ENCODE measurements around the gene HHIPL1. TPM values are rescaled to one million over a fixed set of nuclear protein-coding genes. Genes with fewer than 3 reads are reported as not detected.

HHIPL1 gene
- total and polyA plus RNA-seq, 10 donors: 0.43 to 4.2 (median 2.7) TPM

- Histone ChIP-seq H3K27ac (no peak overlapping the region), H3K4me3 (no peak overlapping the region), H3K4me1 (peaks cover 0 to 3% (median 2%) of the 10 kb centered on the region in 6 donors), H3K27me3 (replicated peaks in 1 of 7) (peaks cover 0 to 4% (median 0%) of the 10 kb centered on the region in 7 donors), H3K9me3 (no peaks in the 10 kb centered on the region), H3K36me3 (no peaks in the 10 kb centered on the region)
- whole genome bisulfite sequencing, 5 donors: 61 to 71% (median 69%) methylated on average over 10 of the region's 10 CpGs
- TF ChIP-seq POLR2AphosphoS5 (IDR thresholded peaks at IDR 0.05) (no peak), CTCF (IDR thresholded peaks at IDR 0.05 in 8 of 11, conservative IDR thresholded peaks at IDR 0.05 in 3 of 11) (no peak), POLR2A (IDR thresholded peaks at IDR 0.05) (no peak)
- no peak for DNase-seq
- intact Hi-C loops (cut with DNase I; ENCODE audit: low total_unique reads): no loop called here
These were observed 11.0 kb upstream of the HHIPL1 start for GRCh38 chr14:99633918-99634317.

GRCh38 chr14:99634443-99634842 lies 10.5 kb upstream of the HHIPL1 start:
- WGBS, 5 donors: 63 to 82% (median 75%) methylated on average over 10 of the region's 10 CpGs
- intact Hi-C loops (cut with DNase I; ENCODE audit: low total_unique reads): no loop called here
- Histone ChIP-seq H3K36me3 (no peaks in the 10 kb centered on the region), H3K4me3 (no peak overlapping the region), H3K9me3 (no peaks in the 10 kb centered on the region), H3K27me3 (replicated peaks in 1 of 7) (no peaks in the 10 kb centered on the region), H3K27ac (no peak overlapping the region), H3K4me1 (no peaks in the 10 kb centered on the region)
- TF ChIP-seq CTCF (IDR thresholded peaks at IDR 0.05 in 8 of 11, conservative IDR thresholded peaks at IDR 0.05 in 3 of 11) (no peak), POLR2A (IDR thresholded peaks at IDR 0.05) (no peak), POLR2AphosphoS5 (IDR thresholded peaks at IDR 0.05) (no peak)
- no peak for DNase-seq

- Histone ChIP-seq H3K27me3 (replicated peaks in 1 of 7) (no peaks in the 10 kb centered on the region), H3K4me3 (no peak overlapping the region), H3K4me1 (no peaks in the 10 kb centered on the region), H3K9me3 (no peaks in the 10 kb centered on the region), H3K27ac (no peak overlapping the region), H3K36me3 (no peaks in the 10 kb centered on the region)
- no peak for DNase-seq
- WGBS, 5 donors: 76 to 85% (median 81%) methylated on average over 8 of the region's 8 CpGs
- intact Hi-C loops (cut with DNase I; ENCODE audit: low total_unique reads): no loop called here
- TF ChIP-seq CTCF (IDR thresholded peaks at IDR 0.05 in 8 of 11, conservative IDR thresholded peaks at IDR 0.05 in 3 of 11) (no peak), POLR2AphosphoS5 (IDR thresholded peaks at IDR 0.05) (no peak), POLR2A (IDR thresholded peaks at IDR 0.05) (no peak)
These were observed 9.8 kb upstream of the HHIPL1 start for GRCh38 chr14:99635116-99635515.

GRCh38 chr14:99636487-99636886 lies 8.4 kb upstream of the HHIPL1 start:
- no peaks in the 10 kb centered on the region for H3K9me3 ChIP-seq
- H3K27me3 ChIP-seq (replicated peaks in 1 of 7): no peaks in the 10 kb centered on the region
- H3K4me1 ChIP-seq: no peaks in the 10 kb centered on the region
- intact Hi-C loops (cut with DNase I; ENCODE audit: low total_unique reads): no loop called here
- H3K4me3 ChIP-seq: no peak overlapping the region
- 50 to 72% (median 61%) methylated on average over 5 of the region's 5 CpGs for WGBS, 5 donors
- DNase-seq: no peak
- no peaks in the 10 kb centered on the region for H3K36me3 ChIP-seq
- TF ChIP-seq CTCF (IDR thresholded peaks at IDR 0.05 in 8 of 11, conservative IDR thresholded peaks at IDR 0.05 in 3 of 11): no peak
- no peak for TF ChIP-seq POLR2AphosphoS5 (IDR thresholded peaks at IDR 0.05)
- no peak for TF ChIP-seq POLR2A (IDR thresholded peaks at IDR 0.05)
- H3K27ac ChIP-seq: no peak overlapping the region

Measured in spleen (tissue), 11 donors.